Right lobe of liver (tissue), 4 donors: ENCODE measurements around the gene RNLS.

ENCODE experiments used
- CTCF ChIP-seq, 4 donors: fragments of 200-600 bp in 3 of 4; fragments of 450-650 bp in 1 of 4; IDR thresholded peaks; one replicate each; pipeline versions ENCODE4 v1.5.1 to v1.8.0; 2016 to 2022; ENCODE audit warnings: antibody characterized with exemption in 4 of 4, mild to moderate bottlenecking in 2 of 4
- POLR2A ChIP-seq: fragments of 450-650 bp; IDR thresholded peaks from one replicate; pipeline ENCODE4 v1.6.1; 2017; ENCODE audit warnings: antibody characterized with exemption, mild to moderate bottlenecking
- donor health status: DM: no; HTN: no; CAD: no.
- donor health status: DM: no; HTN: no; CAD: no.
- donor health status: DM: no; HTN: yes; CAD: no.

DNA sequence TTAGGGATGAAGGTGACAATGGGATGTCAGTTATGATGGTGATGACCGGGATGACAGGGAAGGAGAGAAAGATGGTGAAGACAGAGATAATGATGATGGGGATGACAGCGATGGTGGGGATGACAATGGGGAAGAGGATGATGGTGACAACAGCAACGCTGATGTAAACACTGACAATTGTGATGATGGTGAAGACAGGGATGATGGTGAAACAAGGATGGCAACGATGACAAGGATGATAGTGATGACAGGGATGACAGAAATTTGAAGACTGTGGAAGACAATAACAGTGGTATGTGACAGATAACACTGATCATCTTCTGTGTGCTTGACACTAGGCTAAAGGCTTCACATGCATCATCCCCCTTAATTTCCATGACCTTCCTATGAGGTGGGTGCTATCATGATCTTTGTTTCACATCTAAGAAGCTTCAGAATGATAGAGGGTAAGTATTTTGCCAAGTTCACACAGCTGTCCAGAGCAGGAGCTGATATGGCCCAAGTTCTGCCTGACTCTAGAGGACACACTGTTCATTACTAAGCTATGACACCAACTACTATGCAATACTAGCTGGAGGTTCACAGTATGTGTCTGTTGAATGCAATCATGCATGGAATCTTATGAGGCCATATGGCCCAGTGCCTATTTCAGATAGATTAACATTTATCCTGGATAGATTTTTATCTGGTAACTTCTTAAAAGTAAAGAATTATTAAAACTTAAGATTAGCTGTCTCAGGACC, 105.6 kb downstream of the RNLS start:
- TF ChIP-seq CTCF (IDR thresholded peaks at IDR 0.05) = no peak
- no peak for TF ChIP-seq POLR2A
